Endothelial cell of umbilical vein (primary cell): ENCODE measurements around the gene KRTAP10-2. TPM values are rescaled to one million over a fixed set of nuclear protein-coding genes. Genes with fewer than 3 reads are reported as not detected.

ENCODE experiments used
- BruUV-seq: library from RNA; stranded (reverse); fragments of 400-500 nt; replicated peaks from 2 replicates; lab custom pipeline; 2021; lab: Mats Ljungman, UMichigan
- CTCF ChIA-PET: fragments of 300-600, 350-600 bp; sonication (Branson Sonifier 250); formaldehyde crosslinking; loops from one replicate; lab custom pipeline; 2021; ENCODE audit warnings: antibody characterized with exemption, inconsistent platforms; lab: Charles Lee
- POLR2A ChIA-PET: fragments of 300-600, 350-600 bp; sonication (Branson Sonifier 250); formaldehyde crosslinking; loops from one replicate; lab custom pipeline; 2021; ENCODE audit warnings: antibody characterized with exemption, inconsistent platforms; lab: Charles Lee
- DNase-seq: peaks from one replicate; pipeline ENCODE4 v3.0.0-alpha.2; 2011; ENCODE audit warnings: low read depth, low spot score
- FAIRE-seq: peaks from 2 replicates; lab custom pipeline; 2011; peaks lifted over from hg19 to GRCh38; lab: Jason Lieb, UNC
- H2AFZ ChIP-seq: 2 replicates; pipeline ENCODE4 v1.6.0; 2012; ENCODE audit warnings: low read depth, low read length, control low read depth, inconsistent platforms
- H3K27ac ChIP-seq: 2 replicates; pipeline ENCODE4 v1.5.1; 2011; ENCODE audit warnings: low read depth, mild to moderate bottlenecking, control low read depth, low read length, moderate library complexity; ENCODE audit not compliant: insufficient read depth
- H3K27me3 ChIP-seq, 2 experiments: 2 replicates each; pipeline versions ENCODE4 v1.6.0 to v1.6.1; 2011; ENCODE audit warnings: low read length in 2 of 2, mixed read lengths in 1 of 2; ENCODE audit not compliant: control insufficient read depth in 2 of 2, insufficient read depth in 2 of 2
- H3K36me3 ChIP-seq, 2 experiments: 2 replicates in 1 of 2; 3 replicates in 1 of 2; pipeline ENCODE4 v1.5.1; 2011; ENCODE audit warnings: low read length in 2 of 2, mild to moderate bottlenecking in 1 of 2, moderate library complexity in 1 of 2; ENCODE audit not compliant: control insufficient read depth in 2 of 2, insufficient read depth in 2 of 2; ENCODE audit errors: extremely low read depth in 1 of 2
- H3K4me1 ChIP-seq: 3 replicates; pipeline ENCODE4 v1.5.1; 2011; ENCODE audit warnings: mild to moderate bottlenecking, low read length; ENCODE audit not compliant: control insufficient read depth, insufficient read depth; ENCODE audit errors: extremely low read depth
- H3K4me2 ChIP-seq: 2 replicates; pipeline ENCODE4 v1.6.1; 2011; ENCODE audit warnings: low read length, control low read depth, mixed read lengths; ENCODE audit not compliant: insufficient read depth
- H3K4me3 ChIP-seq, 3 experiments: fragments of 200-600 bp in 1 of 3; sonication (generic), shearing (Covaris generic) in 1 of 3; replicated peaks in 1 of 3; 2 replicates each; pipeline ENCODE4 v1.5.1; 2011 to 2016; ENCODE audit warnings: control low read depth in 3 of 3, low read length in 3 of 3, mild to moderate bottlenecking in 2 of 3, inconsistent platforms in 1 of 3, low read depth in 1 of 3, moderate library complexity in 1 of 3; ENCODE audit not compliant: insufficient read depth in 1 of 3
- H3K79me2 ChIP-seq: 2 replicates; pipeline ENCODE4 v1.6.0; 2012; ENCODE audit warnings: low read length, inconsistent platforms; ENCODE audit not compliant: control insufficient read depth, insufficient read depth
- H3K9ac ChIP-seq: replicated peaks from 2 replicates; pipeline ENCODE3; 2011; ENCODE audit warnings: low read length, control low read depth; ENCODE audit not compliant: insufficient read depth; ENCODE audit errors: extremely low read depth
- H3K9me1 ChIP-seq: replicated peaks from 3 replicates; pipeline ENCODE4 v1.6.0; 2011; ENCODE audit warnings: mild to moderate bottlenecking, low read length; ENCODE audit not compliant: control insufficient read depth, insufficient read depth; ENCODE audit errors: extremely low read depth
- H3K9me3 ChIP-seq: replicated peaks from 2 replicates; pipeline ENCODE4 v1.5.1; 2012; ENCODE audit warnings: low read length, inconsistent platforms; ENCODE audit not compliant: control insufficient read depth, insufficient read depth
- H4K20me1 ChIP-seq: replicated peaks from 2 replicates; pipeline ENCODE3; 2011; ENCODE audit warnings: mild to moderate bottlenecking, low read length; ENCODE audit not compliant: control insufficient read depth, insufficient read depth; ENCODE audit errors: extremely low read depth
- EZH2 ChIP-seq: IDR thresholded peaks from 2 replicates; pipeline ENCODE4 v1.6.1; 2012; ENCODE audit warnings: borderline replicate concordance, low read depth, mild to moderate bottlenecking, moderate library complexity, low read length, inconsistent platforms; ENCODE audit not compliant: severe bottlenecking
- FOS ChIP-seq: IDR thresholded peaks from 2 replicates; pipeline ENCODE4 v1.6.1; 2011; ENCODE audit warnings: mild to moderate bottlenecking, low read length, moderate library complexity, borderline replicate concordance; ENCODE audit not compliant: insufficient read depth
- GATA2 ChIP-seq: IDR thresholded peaks from 2 replicates; pipeline ENCODE4 v1.7.0; 2011; ENCODE audit warnings: low read depth, mild to moderate bottlenecking, moderate library complexity, mixed read lengths, low read length; ENCODE audit not compliant: insufficient read length, insufficient read depth
- JUN ChIP-seq: IDR thresholded peaks from 2 replicates; pipeline ENCODE4 v1.6.1; 2011; ENCODE audit warnings: borderline replicate concordance, low read depth; ENCODE audit not compliant: insufficient read length, insufficient read depth
- MYC ChIP-seq: IDR thresholded peaks from one replicate; pipeline ENCODE4 v1.6.1; 2011; ENCODE audit warnings: mild to moderate bottlenecking, low read depth, low read length
- POLR2A ChIP-seq: IDR thresholded peaks from 2 replicates; pipeline ENCODE4 v1.6.1; 2012; ENCODE audit warnings: low read depth, mild to moderate bottlenecking, control low read depth, low read length
- POLR2AphosphoS5 ChIP-seq: IDR thresholded peaks from 2 replicates; pipeline ENCODE4 v1.6.1; 2012; ENCODE audit warnings: low read depth, mild to moderate bottlenecking, control low read depth, low read length, moderate library complexity; ENCODE audit not compliant: insufficient read depth
- dilution Hi-C: fragments of 300-500 bp; cut with MboI; formaldehyde crosslinking; loops from one replicate; pipeline ENCODE4 v1.15.0; 2019; ENCODE audit warnings: low sequenced_read_pairs; ENCODE audit not compliant: extremely low pct_ligation_motif_present
- intact Hi-C: fragments of 100-400 bp; cut with micrococcal nuclease; formaldehyde crosslinking; loops from one replicate; pipeline ENCODE4 v1.10.0; 2022
- polyA plus RNA-seq, 4 experiments: library from polyadenylated mRNA; depleted of rRNA in 3 of 4; stranded (reverse) in 3 of 4; unstranded in 1 of 4; fragments of >200 nt; gene quantifications; 2 replicates each; pipeline versions ENCODE4 v1.2.1 to v1.2.3, GENCODE V29; 2011 to 2012; ENCODE audit warnings: missing spikeins in 1 of 4
- total RNA-seq: library from RNA; stranded (reverse); gene quantifications from 2 replicates; pipeline ENCODE4 v1.2.3, GENCODE V29; 2021
- TF ChIP-seq, protein P1 (sequence below), 2 donors: IDR thresholded peaks; 1 replicate in 1 of 2; 2 replicates in 1 of 2; pipeline ENCODE4 v1.5.1; 2011; ENCODE audit warnings: low read length in 2 of 2, mild to moderate bottlenecking in 2 of 2, moderate library complexity in 2 of 2, control low read depth in 1 of 2, inconsistent platforms in 1 of 2, low read depth in 1 of 2; ENCODE audit not compliant: insufficient read depth in 1 of 2; ENCODE audit errors: extremely low read depth in 1 of 2
- TF ChIP-seq, protein P2 (sequence below): IDR thresholded peaks from 2 replicates; pipeline ENCODE4 v1.6.1; 2011; ENCODE audit not compliant: insufficient read depth, insufficient read length

KRTAP10-2 gene
- total and polyA plus RNA-seq, 2 donors (not counting 3 experiments of a cell fraction or from before 2014, with no cell fraction given): not detected

DNA sequence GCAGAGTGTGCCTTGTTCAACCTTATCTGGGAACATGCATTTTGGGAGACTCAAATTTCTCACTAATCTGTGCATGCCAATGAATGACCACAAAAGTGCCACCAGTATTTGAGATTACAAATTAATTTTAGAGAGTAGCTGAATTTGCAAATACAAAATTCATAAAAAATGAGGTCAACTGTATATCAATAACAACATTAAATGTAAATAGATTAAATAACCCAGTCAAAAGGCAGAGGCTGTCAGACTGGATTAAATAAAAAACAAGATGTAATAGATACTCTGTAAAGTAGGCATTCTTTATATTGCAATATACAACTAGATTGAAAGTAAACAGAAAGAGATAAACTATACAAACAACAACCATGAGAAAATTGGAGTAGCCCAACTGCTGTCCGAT lies 12.8 kb upstream of the KRTAP10-2 start:
- Histone ChIP-seq H3K4me1 (no peaks in the 10 kb centered on the region), H3K36me3 (no peaks in the 10 kb centered on the region), H3K9me3 (no peaks in the 10 kb centered on the region), H2AFZ (no peak overlapping the region), H3K4me2 (no peak overlapping the region), H3K9ac (no peak overlapping the region), H3K79me2 (no peaks in the 10 kb centered on the region), H3K27me3 (peaks cover 0 to 3% of the 10 kb centered on the region in 2 experiments), H3K27ac (no peak overlapping the region), H3K4me3 (no peak overlapping the region), H3K9me1 (no peaks in the 10 kb centered on the region), H4K20me1 (no peaks in the 10 kb centered on the region)
- intact Hi-C loops: loop anchor here (5.0 kb wide), 1 partner anchor 43 kb away; no protein-coding TSS in a partner anchor
- FAIRE-seq: no peak
- ChIA-PET CTCF (no interaction called here), POLR2A (no interaction called here)
- BruUV-seq: no TSS peak
- TF ChIP-seq POLR2A: no peak
- TF ChIP-seq, protein P1, sequence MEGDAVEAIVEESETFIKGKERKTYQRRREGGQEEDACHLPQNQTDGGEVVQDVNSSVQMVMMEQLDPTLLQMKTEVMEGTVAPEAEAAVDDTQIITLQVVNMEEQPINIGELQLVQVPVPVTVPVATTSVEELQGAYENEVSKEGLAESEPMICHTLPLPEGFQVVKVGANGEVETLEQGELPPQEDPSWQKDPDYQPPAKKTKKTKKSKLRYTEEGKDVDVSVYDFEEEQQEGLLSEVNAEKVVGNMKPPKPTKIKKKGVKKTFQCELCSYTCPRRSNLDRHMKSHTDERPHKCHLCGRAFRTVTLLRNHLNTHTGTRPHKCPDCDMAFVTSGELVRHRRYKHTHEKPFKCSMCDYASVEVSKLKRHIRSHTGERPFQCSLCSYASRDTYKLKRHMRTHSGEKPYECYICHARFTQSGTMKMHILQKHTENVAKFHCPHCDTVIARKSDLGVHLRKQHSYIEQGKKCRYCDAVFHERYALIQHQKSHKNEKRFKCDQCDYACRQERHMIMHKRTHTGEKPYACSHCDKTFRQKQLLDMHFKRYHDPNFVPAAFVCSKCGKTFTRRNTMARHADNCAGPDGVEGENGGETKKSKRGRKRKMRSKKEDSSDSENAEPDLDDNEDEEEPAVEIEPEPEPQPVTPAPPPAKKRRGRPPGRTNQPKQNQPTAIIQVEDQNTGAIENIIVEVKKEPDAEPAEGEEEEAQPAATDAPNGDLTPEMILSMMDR (IDR thresholded peaks at IDR 0.05; ENCODE audit: extremely low read depth in 1 of 2, insufficient read depth in 1 of 2, low read depth in 1 of 2, low read length in 2 of 2): no peak
- no peak for TF ChIP-seq JUN
- TF ChIP-seq FOS: no peak
- no peak for TF ChIP-seq MYC
- TF ChIP-seq POLR2AphosphoS5: no peak
- TF ChIP-seq, protein P2, sequence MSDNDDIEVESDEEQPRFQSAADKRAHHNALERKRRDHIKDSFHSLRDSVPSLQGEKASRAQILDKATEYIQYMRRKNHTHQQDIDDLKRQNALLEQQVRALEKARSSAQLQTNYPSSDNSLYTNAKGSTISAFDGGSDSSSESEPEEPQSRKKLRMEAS: no peak
- TF ChIP-seq EZH2: no peak
- TF ChIP-seq GATA2: no peak
- DNase-seq: no peak
- dilution Hi-C loops: no loop called here
